WTC11 (cell line): ENCODE results near the gene ALOX12. TPM values are rescaled to one million over a fixed set of nuclear protein-coding genes. Genes with fewer than 3 reads are reported as not detected.

Experiments
- ATAC-seq: fragments of 200-7000 bp; cut with Tn5 transposase; 2 replicates; pipeline ENCODE4 v1.10.0; 2021; ENCODE audit warnings: mild to moderate bottlenecking, moderate library complexity
- CTCF ChIA-PET: fragments of 300-600 bp; sonication (Branson Sonifier 250); formaldehyde crosslinking; loops from one replicate; lab custom pipeline; 2021; ENCODE audit warnings: antibody characterized with exemption; lab: Charles Lee
- POLR2A ChIA-PET: fragments of 350-600 bp; sonication (Branson Sonifier 250); formaldehyde crosslinking; loops from one replicate; lab custom pipeline; 2021; ENCODE audit warnings: antibody characterized with exemption; lab: Charles Lee
- DNase-seq: peaks from one replicate; pipeline ENCODE4 v3.0.0; 2021; ENCODE audit warnings: low spot score
- H3K27ac Mint-ChIP-seq: 2 replicates; pipeline ENCODE4 v1.8.0; 2021; ENCODE audit warnings: mixed read lengths
- H3K27me3 Mint-ChIP-seq: 2 replicates; pipeline ENCODE4 v1.8.0; 2021; ENCODE audit warnings: low read depth, mild to moderate bottlenecking, moderate library complexity, mixed read lengths
- H3K36me3 Mint-ChIP-seq: 2 replicates; pipeline ENCODE4 v1.8.0; 2021; ENCODE audit warnings: mixed read lengths
- H3K4me1 Mint-ChIP-seq: 2 replicates; pipeline ENCODE4 v1.8.0; 2022; ENCODE audit warnings: mixed read lengths
- H3K4me3 Mint-ChIP-seq: 2 replicates; pipeline ENCODE4 v1.8.0; 2021; ENCODE audit warnings: mild to moderate bottlenecking, moderate library complexity, mixed read lengths
- H3K9me3 Mint-ChIP-seq: 2 replicates; pipeline ENCODE4 v1.8.0; 2021; ENCODE audit warnings: mixed read lengths
- ATF2 ChIP-seq: sonication (generic); formaldehyde crosslinking; IDR thresholded peaks from 2 replicates; pipeline ENCODE4 v1.8.1; 2022; ENCODE audit warnings: low read depth, missing genetic modification reagents, borderline replicate concordance
- CREB1 ChIP-seq: sonication (generic); formaldehyde crosslinking; IDR thresholded peaks from 2 replicates; pipeline ENCODE4 v1.8.0; 2023; ENCODE audit warnings: mild to moderate bottlenecking, missing genetic modification reagents
- CTCF ChIP-seq: fragments of 200-600 bp; IDR thresholded peaks from 2 replicates; pipeline ENCODE4 v1.8.0; 2022; ENCODE audit warnings: antibody characterized with exemption
- E2F4 ChIP-seq: sonication (generic); formaldehyde crosslinking; IDR thresholded peaks from 2 replicates; pipeline ENCODE4 v1.8.1; 2022; ENCODE audit warnings: low read depth, mild to moderate bottlenecking, moderate library complexity, missing genetic modification reagents, borderline replicate concordance
- ESRRA ChIP-seq: sonication (generic); formaldehyde crosslinking; IDR thresholded peaks from 2 replicates; pipeline ENCODE4 v1.8.1; 2022; ENCODE audit warnings: mild to moderate bottlenecking, missing genetic modification reagents, borderline replicate concordance
- FOXP1 ChIP-seq: sonication (generic); formaldehyde crosslinking; IDR thresholded peaks from 2 replicates; pipeline ENCODE4 v1.8.0; 2022; ENCODE audit warnings: missing genetic modification reagents, mild to moderate bottlenecking, moderate library complexity, borderline replicate concordance
- HMGA2 ChIP-seq: fragments of 250-450 bp; sonication (Bioruptor Pico); IDR thresholded peaks from 2 replicates; pipeline ENCODE4 v1.4.0; 2021; ENCODE audit warnings: mild to moderate bottlenecking, moderate library complexity
- JAZF1 ChIP-seq: fragments of 250-450 bp; sonication (Bioruptor Pico); IDR thresholded peaks from 2 replicates; pipeline ENCODE4 v1.9.0; 2021; ENCODE audit warnings: moderate library complexity, mild to moderate bottlenecking, inconsistent platforms
- KAT7 ChIP-seq: sonication (generic); formaldehyde crosslinking; IDR thresholded peaks from 2 replicates; pipeline ENCODE4 v1.8.1; 2023; ENCODE audit warnings: missing genetic modification reagents, mild to moderate bottlenecking, borderline replicate concordance
- NFE2L1 ChIP-seq: sonication (generic); formaldehyde crosslinking; IDR thresholded peaks from 2 replicates; pipeline ENCODE4 v1.8.1; 2023; ENCODE audit warnings: missing genetic modification reagents
- NR2C2 ChIP-seq: sonication (generic); formaldehyde crosslinking; IDR thresholded peaks from 2 replicates; pipeline ENCODE4 v1.8.0; 2022; ENCODE audit warnings: mild to moderate bottlenecking, missing genetic modification reagents
- TEAD4 ChIP-seq: sonication (generic); formaldehyde crosslinking; IDR thresholded peaks from 2 replicates; pipeline ENCODE4 v1.8.0; 2022; ENCODE audit warnings: mild to moderate bottlenecking, missing genetic modification reagents
- USF1 ChIP-seq: sonication (generic); formaldehyde crosslinking; IDR thresholded peaks from 2 replicates; pipeline ENCODE4 v1.8.0; 2022; ENCODE audit warnings: mild to moderate bottlenecking, missing genetic modification reagents
- USF2 ChIP-seq: sonication (generic); formaldehyde crosslinking; IDR thresholded peaks from 2 replicates; pipeline ENCODE4 v1.8.1; 2023; ENCODE audit warnings: mild to moderate bottlenecking, missing genetic modification reagents, moderate library complexity
- ZNF232 ChIP-seq: sonication (generic); formaldehyde crosslinking; IDR thresholded peaks from 2 replicates; pipeline ENCODE4 v1.8.0; 2022; ENCODE audit warnings: mild to moderate bottlenecking, missing genetic modification reagents
- ZNF671 ChIP-seq: fragments of 250-450 bp; sonication (Bioruptor Pico); IDR thresholded peaks from 2 replicates; pipeline ENCODE4 v1.8.0; 2021; ENCODE audit warnings: mild to moderate bottlenecking
- total RNA-seq: library from RNA; stranded (reverse); gene quantifications from 3 replicates; pipeline ENCODE4 v1.2.3, GENCODE V29; 2021
- TF ChIP-seq, protein P1 (sequence below): sonication (generic); formaldehyde crosslinking; IDR thresholded peaks from 2 replicates; pipeline ENCODE4 v1.8.1; 2023; ENCODE audit warnings: mild to moderate bottlenecking, missing genetic modification reagents, borderline replicate concordance
- TF ChIP-seq, protein P2 (sequence below): fragments of 250-450 bp; sonication (Bioruptor Pico); conservative IDR thresholded peaks from 2 replicates; pipeline ENCODE4 v1.9.0; 2021; ENCODE audit warnings: mild to moderate bottlenecking

ALOX12 gene
- total RNA-seq, 1 experiment from 2014 or later = 1.9 TPM

DNA sequence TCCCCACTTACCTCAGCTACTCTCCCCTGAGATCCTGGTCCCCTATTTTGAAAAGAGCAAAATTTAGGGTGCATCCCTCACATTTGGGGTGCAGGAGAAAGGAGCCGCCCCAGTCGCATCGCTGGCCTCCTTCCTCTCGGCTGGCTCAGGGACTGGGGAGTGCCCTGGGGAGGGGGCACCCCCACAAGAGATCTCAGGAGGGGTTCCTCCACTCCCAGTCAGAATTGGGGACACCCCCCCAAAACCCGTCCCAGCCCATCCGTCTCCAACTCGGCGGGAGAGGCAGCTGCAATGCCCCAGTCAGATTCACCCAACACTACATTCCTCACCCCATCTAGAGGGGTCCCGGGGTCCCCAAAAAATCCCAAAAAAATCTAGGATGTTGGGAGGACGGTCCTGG, 23.5 kb downstream of the ALOX12 start:
- ChIA-PET POLR2A (no interaction called here), CTCF (interaction anchor here (0.6 to 1.6 kb wide), 9 partner anchors 15 to 1203 kb away, joined by 3 to 7 read pairs (median 4); partner anchors contain the start of genes SLC13A5 and SLC16A13)
- no peak for TF ChIP-seq KAT7 (CRISPR knock-in tag)
- no peak for TF ChIP-seq FOXP1 (CRISPR knock-in tag)
- no peak for TF ChIP-seq ZNF671 (CRISPR knock-in tag)
- TF ChIP-seq CREB1 (CRISPR knock-in tag) = no peak
- TF ChIP-seq ATF2 (CRISPR knock-in tag) = no peak
- no peak for TF ChIP-seq ESRRA (CRISPR knock-in tag)
- TF ChIP-seq NFE2L1 (CRISPR knock-in tag) = no peak
- TF ChIP-seq USF2 (CRISPR knock-in tag) = no peak
- no peak for TF ChIP-seq E2F4
- TF ChIP-seq NR2C2 (CRISPR knock-in tag) = no peak
- TF ChIP-seq CTCF = no peak
- no peak for TF ChIP-seq JAZF1 (CRISPR knock-in tag)
- TF ChIP-seq, protein P1, sequence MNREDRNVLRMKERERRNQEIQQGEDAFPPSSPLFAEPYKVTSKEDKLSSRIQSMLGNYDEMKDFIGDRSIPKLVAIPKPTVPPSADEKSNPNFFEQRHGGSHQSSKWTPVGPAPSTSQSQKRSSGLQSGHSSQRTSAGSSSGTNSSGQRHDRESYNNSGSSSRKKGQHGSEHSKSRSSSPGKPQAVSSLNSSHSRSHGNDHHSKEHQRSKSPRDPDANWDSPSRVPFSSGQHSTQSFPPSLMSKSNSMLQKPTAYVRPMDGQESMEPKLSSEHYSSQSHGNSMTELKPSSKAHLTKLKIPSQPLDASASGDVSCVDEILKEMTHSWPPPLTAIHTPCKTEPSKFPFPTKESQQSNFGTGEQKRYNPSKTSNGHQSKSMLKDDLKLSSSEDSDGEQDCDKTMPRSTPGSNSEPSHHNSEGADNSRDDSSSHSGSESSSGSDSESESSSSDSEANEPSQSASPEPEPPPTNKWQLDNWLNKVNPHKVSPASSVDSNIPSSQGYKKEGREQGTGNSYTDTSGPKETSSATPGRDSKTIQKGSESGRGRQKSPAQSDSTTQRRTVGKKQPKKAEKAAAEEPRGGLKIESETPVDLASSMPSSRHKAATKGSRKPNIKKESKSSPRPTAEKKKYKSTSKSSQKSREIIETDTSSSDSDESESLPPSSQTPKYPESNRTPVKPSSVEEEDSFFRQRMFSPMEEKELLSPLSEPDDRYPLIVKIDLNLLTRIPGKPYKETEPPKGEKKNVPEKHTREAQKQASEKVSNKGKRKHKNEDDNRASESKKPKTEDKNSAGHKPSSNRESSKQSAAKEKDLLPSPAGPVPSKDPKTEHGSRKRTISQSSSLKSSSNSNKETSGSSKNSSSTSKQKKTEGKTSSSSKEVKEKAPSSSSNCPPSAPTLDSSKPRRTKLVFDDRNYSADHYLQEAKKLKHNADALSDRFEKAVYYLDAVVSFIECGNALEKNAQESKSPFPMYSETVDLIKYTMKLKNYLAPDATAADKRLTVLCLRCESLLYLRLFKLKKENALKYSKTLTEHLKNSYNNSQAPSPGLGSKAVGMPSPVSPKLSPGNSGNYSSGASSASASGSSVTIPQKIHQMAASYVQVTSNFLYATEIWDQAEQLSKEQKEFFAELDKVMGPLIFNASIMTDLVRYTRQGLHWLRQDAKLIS (CRISPR knock-in tag) = no peak
- TF ChIP-seq USF1 (CRISPR knock-in tag) = no peak
- TF ChIP-seq TEAD4 (CRISPR knock-in tag) = no peak
- no peak for TF ChIP-seq HMGA2 (CRISPR knock-in tag)
- TF ChIP-seq ZNF232 (CRISPR knock-in tag) = no peak
- TF ChIP-seq, protein P2, sequence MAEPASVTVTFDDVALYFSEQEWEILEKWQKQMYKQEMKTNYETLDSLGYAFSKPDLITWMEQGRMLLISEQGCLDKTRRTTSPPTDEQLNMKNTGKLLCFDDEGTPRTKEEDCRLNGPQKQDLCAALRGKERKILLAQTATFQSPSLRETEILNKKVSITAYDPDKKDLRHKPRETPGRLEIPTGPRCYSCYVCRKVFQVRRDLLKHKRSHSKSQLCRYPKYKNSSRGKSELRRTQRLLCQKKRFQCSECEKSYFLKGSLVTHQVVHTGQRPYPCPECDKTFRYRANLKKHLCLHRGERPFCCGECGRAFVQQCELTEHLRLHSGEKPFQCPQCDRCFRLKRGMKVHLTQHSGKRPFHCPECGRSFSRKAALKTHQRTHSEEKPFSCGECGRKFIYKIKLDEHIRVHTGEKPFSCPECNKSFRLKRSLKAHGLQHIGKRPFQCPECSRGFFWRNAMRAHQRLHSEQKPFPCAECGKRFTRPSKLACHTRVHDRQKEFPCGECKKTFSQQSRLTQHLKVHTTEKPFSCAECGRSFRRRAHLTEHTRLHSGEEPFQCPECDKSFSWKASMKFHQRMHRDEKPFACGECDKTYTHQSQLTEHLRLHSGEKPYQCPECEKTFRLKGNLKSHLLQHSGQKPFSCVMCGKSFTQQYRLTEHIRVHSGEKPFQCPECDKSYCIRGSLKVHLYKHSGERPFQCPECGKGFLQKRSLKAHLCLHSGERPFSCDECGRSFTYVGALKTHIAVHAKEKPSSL (CRISPR knock-in tag) = no peak
- H3K36me3 Mint-ChIP-seq = peaks cover 8% of the 10 kb centered on the region
- DNase-seq = no peak
- 0 out of 2 replicates have a peak overlapping the region, but pooled peaks have one; percentile 45 for H3K27ac Mint-ChIP-seq
- no peaks in the 10 kb centered on the region for H3K9me3 Mint-ChIP-seq
- peaks cover 55% of the 10 kb centered on the region for H3K4me1 Mint-ChIP-seq
- H3K4me3 Mint-ChIP-seq = no peak overlapping the region; the same call in 1 of the 2 replicates
- no peak for ATAC-seq
- peaks cover 42% of the 10 kb centered on the region for H3K27me3 Mint-ChIP-seq
